K562 (cell line): ENCODE measurements around the gene AGBL1. TPM values are rescaled to one million over a fixed set of nuclear protein-coding genes. Genes with fewer than 3 reads are reported as not detected.

ENCODE experiments used
- CSDE1 ChIP-seq, 2 experiments: fragments of 450-650 bp; IDR thresholded peaks; 2 replicates each; pipeline ENCODE4 v1.6.1; 2016; ENCODE audit warnings: mild to moderate bottlenecking in 1 of 2
- E4F1 ChIP-seq: fragments of 250-450 bp; sonication (Bioruptor Pico); IDR thresholded peaks from 2 replicates; pipeline ENCODE4 v1.5.0; 2021; ENCODE audit warnings: mild to moderate bottlenecking, borderline replicate concordance
- polyA plus RNA-seq, 8 experiments: library from polyadenylated mRNA; depleted of rRNA in 4 of 8; stranded (reverse) in 5 of 8; unstranded in 3 of 8; fragments of >200 nt; fragmentation: Nextera tagmentation in 2 of 8; fragmentation: Illumina TruSeq in 1 of 8; extraction: Ambion mirVana in 2 of 8; extraction: Trizol in 1 of 8; gene quantifications; 2 replicates each; pipeline versions ENCODE4 v1.2.1 to v1.2.3, GENCODE V29; 2011 to 2014; ENCODE audit warnings: inconsistent platforms in 1 of 8, missing spikeins in 1 of 8
- total RNA-seq, 7 experiments: library from RNA; depleted of rRNA in 6 of 7; stranded (reverse); fragments of >200 nt in 6 of 7; fragmentation: Illumina TruSeq in 2 of 7; extraction: Trizol in 2 of 7; gene quantifications; 2 replicates each; pipeline versions ENCODE4 v1.2.1 to v1.2.3, GENCODE V29; 2011 to 2021; ENCODE audit warnings: low replicate concordance in 1 of 7
- TF ChIP-seq, protein P1 (sequence below): fragments of 250-450 bp; sonication (Bioruptor Pico); IDR thresholded peaks from 2 replicates; pipeline ENCODE4 v1.4.0; 2020
- TF ChIP-seq, protein P2 (sequence below): sonication (generic); formaldehyde crosslinking; IDR thresholded peaks from 2 replicates; pipeline ENCODE4 v1.8.1; 2023; ENCODE audit warnings: mild to moderate bottlenecking, missing genetic modification reagents, moderate library complexity
- TF ChIP-seq, protein P3 (sequence below), 2 experiments: fragments of 150-350 bp in 1 of 2; IDR thresholded peaks; 2 replicates each; pipeline ENCODE4 v1.6.1; 2012 to 2016; ENCODE audit warnings: low read depth in 2 of 2, low read length in 2 of 2, mild to moderate bottlenecking in 1 of 2, moderate library complexity in 1 of 2

Gene AGBL1
- total and polyA plus RNA-seq, 9 of the 15 experiments (the other 6 are each of a cell fraction or from before 2014, with no cell fraction given): not detected

- TF ChIP-seq, protein P1, sequence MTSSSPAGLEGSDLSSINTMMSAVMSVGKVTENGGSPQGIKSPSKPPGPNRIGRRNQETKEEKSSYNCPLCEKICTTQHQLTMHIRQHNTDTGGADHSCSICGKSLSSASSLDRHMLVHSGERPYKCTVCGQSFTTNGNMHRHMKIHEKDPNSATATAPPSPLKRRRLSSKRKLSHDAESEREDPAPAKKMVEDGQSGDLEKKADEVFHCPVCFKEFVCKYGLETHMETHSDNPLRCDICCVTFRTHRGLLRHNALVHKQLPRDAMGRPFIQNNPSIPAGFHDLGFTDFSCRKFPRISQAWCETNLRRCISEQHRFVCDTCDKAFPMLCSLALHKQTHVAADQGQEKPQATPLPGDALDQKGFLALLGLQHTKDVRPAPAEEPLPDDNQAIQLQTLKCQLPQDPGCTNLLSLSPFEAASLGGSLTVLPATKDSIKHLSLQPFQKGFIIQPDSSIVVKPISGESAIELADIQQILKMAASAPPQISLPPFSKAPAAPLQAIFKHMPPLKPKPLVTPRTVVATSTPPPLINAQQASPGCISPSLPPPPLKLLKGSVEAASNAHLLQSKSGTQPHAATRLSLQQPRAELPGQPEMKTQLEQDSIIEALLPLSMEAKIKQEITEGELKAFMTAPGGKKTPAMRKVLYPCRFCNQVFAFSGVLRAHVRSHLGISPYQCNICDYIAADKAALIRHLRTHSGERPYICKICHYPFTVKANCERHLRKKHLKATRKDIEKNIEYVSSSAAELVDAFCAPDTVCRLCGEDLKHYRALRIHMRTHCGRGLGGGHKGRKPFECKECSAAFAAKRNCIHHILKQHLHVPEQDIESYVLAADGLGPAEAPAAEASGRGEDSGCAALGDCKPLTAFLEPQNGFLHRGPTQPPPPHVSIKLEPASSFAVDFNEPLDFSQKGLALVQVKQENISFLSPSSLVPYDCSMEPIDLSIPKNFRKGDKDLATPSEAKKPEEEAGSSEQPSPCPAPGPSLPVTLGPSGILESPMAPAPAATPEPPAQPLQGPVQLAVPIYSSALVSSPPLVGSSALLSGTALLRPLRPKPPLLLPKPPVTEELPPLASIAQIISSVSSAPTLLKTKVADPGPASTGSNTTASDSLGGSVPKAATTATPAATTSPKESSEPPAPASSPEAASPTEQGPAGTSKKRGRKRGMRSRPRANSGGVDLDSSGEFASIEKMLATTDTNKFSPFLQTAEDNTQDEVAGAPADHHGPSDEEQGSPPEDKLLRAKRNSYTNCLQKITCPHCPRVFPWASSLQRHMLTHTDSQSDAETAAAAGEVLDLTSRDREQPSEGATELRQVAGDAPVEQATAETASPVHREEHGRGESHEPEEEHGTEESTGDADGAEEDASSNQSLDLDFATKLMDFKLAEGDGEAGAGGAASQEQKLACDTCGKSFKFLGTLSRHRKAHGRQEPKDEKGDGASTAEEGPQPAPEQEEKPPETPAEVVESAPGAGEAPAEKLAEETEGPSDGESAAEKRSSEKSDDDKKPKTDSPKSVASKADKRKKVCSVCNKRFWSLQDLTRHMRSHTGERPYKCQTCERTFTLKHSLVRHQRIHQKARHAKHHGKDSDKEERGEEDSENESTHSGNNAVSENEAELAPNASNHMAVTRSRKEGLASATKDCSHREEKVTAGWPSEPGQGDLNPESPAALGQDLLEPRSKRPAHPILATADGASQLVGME (CRISPR knock-in tag): no peak
- TF ChIP-seq, protein P2, sequence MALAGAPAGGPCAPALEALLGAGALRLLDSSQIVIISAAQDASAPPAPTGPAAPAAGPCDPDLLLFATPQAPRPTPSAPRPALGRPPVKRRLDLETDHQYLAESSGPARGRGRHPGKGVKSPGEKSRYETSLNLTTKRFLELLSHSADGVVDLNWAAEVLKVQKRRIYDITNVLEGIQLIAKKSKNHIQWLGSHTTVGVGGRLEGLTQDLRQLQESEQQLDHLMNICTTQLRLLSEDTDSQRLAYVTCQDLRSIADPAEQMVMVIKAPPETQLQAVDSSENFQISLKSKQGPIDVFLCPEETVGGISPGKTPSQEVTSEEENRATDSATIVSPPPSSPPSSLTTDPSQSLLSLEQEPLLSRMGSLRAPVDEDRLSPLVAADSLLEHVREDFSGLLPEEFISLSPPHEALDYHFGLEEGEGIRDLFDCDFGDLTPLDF (CRISPR knock-in tag): no peak
- TF ChIP-seq E4F1 (CRISPR knock-in tag) (no peak), CSDE1 (IDR thresholded peaks at IDR 0.05) (no peak)
- TF ChIP-seq, protein P3, sequence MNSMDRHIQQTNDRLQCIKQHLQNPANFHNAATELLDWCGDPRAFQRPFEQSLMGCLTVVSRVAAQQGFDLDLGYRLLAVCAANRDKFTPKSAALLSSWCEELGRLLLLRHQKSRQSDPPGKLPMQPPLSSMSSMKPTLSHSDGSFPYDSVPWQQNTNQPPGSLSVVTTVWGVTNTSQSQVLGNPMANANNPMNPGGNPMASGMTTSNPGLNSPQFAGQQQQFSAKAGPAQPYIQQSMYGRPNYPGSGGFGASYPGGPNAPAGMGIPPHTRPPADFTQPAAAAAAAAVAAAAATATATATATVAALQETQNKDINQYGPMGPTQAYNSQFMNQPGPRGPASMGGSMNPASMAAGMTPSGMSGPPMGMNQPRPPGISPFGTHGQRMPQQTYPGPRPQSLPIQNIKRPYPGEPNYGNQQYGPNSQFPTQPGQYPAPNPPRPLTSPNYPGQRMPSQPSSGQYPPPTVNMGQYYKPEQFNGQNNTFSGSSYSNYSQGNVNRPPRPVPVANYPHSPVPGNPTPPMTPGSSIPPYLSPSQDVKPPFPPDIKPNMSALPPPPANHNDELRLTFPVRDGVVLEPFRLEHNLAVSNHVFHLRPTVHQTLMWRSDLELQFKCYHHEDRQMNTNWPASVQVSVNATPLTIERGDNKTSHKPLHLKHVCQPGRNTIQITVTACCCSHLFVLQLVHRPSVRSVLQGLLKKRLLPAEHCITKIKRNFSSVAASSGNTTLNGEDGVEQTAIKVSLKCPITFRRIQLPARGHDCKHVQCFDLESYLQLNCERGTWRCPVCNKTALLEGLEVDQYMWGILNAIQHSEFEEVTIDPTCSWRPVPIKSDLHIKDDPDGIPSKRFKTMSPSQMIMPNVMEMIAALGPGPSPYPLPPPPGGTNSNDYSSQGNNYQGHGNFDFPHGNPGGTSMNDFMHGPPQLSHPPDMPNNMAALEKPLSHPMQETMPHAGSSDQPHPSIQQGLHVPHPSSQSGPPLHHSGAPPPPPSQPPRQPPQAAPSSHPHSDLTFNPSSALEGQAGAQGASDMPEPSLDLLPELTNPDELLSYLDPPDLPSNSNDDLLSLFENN (IDR thresholded peaks at IDR 0.05; ENCODE audit: low read depth in 2 of 2, low read length in 2 of 2): no peak
Observed at GRCh38 chr15:86237111-86237500, 157.4 kb downstream of the AGBL1 start (continued).
